Tracheal epithelial cell (primary cell): ENCODE results near the gene SH3BP2. TPM values are rescaled to one million over a fixed set of nuclear protein-coding genes. Genes with fewer than 3 reads are reported as not detected.

Experiments used
- total RNA-seq: library from RNA; depleted of rRNA; stranded (reverse); fragments of >200 nt; gene quantifications from 2 replicates; pipeline ENCODE4 v1.2.1, GENCODE V29; 2014

The SH3BP2 gene, protein sequence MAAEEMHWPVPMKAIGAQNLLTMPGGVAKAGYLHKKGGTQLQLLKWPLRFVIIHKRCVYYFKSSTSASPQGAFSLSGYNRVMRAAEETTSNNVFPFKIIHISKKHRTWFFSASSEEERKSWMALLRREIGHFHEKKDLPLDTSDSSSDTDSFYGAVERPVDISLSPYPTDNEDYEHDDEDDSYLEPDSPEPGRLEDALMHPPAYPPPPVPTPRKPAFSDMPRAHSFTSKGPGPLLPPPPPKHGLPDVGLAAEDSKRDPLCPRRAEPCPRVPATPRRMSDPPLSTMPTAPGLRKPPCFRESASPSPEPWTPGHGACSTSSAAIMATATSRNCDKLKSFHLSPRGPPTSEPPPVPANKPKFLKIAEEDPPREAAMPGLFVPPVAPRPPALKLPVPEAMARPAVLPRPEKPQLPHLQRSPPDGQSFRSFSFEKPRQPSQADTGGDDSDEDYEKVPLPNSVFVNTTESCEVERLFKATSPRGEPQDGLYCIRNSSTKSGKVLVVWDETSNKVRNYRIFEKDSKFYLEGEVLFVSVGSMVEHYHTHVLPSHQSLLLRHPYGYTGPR
- 45.5 and 46.5 TPM in 2 replicates for total RNA-seq

DNA sequence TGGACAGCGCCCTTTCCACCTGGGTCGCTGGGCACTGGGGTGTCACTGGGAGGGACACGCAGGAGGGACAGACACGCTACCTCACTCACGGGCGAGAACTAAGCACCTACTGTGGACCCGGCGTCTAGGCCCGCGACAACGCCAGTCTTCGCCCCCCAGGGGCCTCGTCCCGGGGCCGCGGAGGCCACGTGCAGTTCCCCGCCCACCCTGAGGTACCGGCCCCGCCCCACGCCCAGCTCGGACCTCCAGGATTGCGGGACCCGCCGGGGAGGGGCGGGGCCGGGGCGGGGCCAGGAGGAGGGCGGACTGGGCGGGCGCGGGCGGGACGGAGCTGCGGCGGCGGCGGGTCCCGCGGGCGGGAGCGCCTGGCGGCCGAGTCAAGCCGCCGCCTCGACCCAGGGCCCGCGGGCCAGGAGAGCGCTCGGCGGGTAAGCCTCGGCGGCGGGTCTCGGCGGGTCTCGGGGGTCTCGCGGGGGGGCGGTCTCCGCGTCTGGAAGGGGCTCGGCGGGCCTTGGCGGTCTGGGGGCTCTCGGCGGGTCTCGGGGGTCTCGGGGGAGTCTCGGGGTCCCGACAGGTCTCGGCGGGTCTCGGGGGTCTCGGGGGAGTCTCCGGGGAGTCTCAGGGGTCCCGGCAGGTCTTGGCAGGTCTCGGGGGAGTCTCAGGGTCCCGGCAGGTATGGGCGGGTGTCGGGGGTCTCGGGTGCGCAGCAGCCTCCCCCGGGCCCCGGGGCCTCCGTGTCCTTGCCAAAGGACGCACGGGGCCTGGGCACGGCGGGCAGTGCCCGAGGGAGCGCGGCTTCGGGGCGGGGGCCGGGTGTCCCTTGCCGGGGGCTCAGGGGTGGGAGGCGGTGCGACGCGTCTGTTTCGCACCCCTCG lies at the start of gene SH3BP2:
Gene SH3BP2 (plus strand): TSS at position 375 of the 875 bp plus-strand sequence. CDS start 27,533 bp downstream, outside the sequence.

DNA sequence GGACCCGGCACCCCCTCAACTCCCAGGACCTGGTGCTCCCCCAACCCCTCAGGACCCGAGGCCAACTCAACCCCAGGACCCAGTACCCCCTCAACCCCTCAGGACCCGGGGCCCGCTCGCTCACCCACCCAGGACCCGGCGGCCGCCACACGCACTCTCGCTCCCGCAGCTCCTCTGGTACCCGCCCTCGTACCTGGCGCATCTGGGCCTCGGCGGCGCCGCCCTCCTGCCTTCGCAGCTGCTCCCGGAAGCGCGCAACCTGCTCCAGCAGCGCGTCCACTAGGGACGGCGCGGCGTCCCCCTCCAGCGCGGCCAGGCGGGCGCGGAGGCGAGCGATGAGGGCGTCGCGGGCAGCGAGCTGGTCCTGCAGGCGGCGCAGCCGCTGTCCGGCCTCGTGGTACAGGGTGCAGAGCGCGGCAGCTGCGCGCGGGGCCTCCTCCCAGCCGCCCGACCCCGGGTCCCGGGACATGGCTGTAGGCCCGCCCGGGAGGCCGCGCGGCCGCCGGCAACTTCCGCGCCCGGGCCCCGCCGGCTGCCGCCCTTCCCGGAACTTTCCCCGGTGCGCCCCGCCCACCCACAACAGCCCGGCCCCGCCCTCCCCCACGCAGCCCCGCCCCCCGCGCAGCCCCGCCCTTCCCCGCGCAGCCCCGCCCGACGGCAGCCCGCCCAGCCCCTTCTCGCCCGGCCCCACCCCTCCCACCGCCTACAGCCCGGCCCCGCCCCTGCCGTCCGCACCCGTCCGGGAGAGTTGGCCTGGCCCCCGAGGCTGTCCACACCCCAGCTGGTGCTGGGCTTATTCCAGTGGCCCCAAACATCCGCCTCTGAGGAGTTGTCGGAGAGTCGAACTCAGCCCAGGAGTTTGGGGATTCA lies 36.8 kb upstream of the SH3BP2 start, which contains the start of gene TNIP2:
Gene TNIP2 (minus strand): TSS at position 516 of the 870 bp plus-strand sequence. CDS start 47 bp downstream, at position 469.

DNA sequence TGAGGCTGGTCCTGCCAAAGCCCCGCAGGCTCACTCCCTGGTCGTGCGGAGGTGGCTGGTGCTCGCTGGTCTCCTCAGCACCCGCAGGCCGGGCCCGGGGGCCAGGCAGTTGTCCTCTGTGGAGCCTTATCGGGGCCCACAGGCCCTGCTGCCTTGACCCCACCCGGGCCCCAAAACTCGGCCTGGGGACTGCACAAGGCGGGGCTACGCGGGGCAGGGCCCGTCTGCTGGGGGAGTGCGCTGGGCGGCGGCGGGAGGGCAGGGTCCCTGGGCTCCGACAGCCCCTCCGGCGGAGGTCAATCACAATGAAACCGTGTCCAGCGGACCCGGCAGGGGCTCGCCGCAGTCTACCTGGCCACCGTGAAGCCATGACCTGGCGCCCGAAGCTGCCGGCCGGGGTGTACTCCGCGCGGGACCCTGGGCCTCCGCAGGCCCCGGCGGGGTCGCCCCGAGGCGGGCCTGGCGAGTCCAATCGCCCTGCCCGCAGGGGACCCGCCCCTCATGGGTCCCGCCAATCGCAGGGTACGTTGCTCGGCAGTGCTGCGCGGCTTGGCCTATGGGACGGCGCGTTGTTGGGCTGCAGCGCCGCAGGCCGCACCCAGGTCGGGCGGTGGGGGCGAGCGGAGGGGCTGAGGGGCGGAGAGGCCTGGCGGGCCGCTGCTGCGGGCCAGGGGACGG lies 50.5 kb downstream of the SH3BP2 start, which contains the start of gene ADD1:
Gene ADD1 (plus strand): TSS at position 582 of the 678 bp plus-strand sequence. CDS start 32,072 bp downstream, outside the sequence.

Other genes starting within 250 kb of the SH3BP2 start
- 48.2 and 122 TPM in 2 replicates for gene TNIP2, start 36.7 kb upstream of the SH3BP2 start, total RNA-seq
- 78.4 and 92.8 TPM in 2 replicates for gene ADD1, start 50.8 kb downstream of the SH3BP2 start, total RNA-seq
- 27.5 and 29.4 TPM in 2 replicates for gene NOP14, start 170.3 kb downstream of the SH3BP2 start, total RNA-seq
- 2.8 and 4.1 TPM in 2 replicates for gene GRK4, start 170.5 kb downstream of the SH3BP2 start, total RNA-seq